ENCODE results near the gene CEBPE. TPM values are rescaled to one million over a fixed set of nuclear protein-coding genes. Genes with fewer than 3 reads are reported as not detected.
A peak's percentile ranks its signal among the peaks of the same experiment; 100 is the strongest.

CEBPE gene
- total and polyA plus RNA-seq, 7 donors, result 0.03 to 0.22 (median 0.18) TPM; not detected in 3

GRCh38 chr14:23143911-23144310 lies 24.9 kb upstream of the CEBPE start:
- Histone ChIP-seq H3K9me3 (no peaks in the 10 kb centered on the region), H3K4me1 (peaks cover 56% of the 10 kb centered on the region), H3K4me3 (no peak overlapping the region), H3K27ac (peak overlapping the region; percentile 78), H3K36me3 (ENCODE audit: insufficient read depth in 1 of 2, low read depth in 1 of 2) (peaks cover 0 to 48% of the 10 kb centered on the region in 2 donors), H3K27me3 (ENCODE audit: insufficient read depth in 3 of 3, low read length in 2 of 3) (no peaks in the 10 kb centered on the region)
- WGBS, 3 donors, result 54 to 87% (median 72%) methylated on average over 1 of the region's 1 CpG
- DNase-seq (no peak), ATAC-seq (no peak)
- no peak for TF ChIP-seq CTCF (IDR thresholded peaks at IDR 0.05)
- intact Hi-C loops (cut with DNase I), result no loop called here

GRCh38 chr14:23142826-23143225 lies 23.8 kb upstream of the CEBPE start:
- no peak for TF ChIP-seq CTCF (IDR thresholded peaks at IDR 0.05)
- peaks cover 0 to 59% of the 10 kb centered on the region in 2 donors for H3K36me3 ChIP-seq (ENCODE audit: insufficient read depth in 1 of 2, low read depth in 1 of 2)
- no peaks in the 10 kb centered on the region for H3K27me3 ChIP-seq (ENCODE audit: insufficient read depth in 3 of 3, low read length in 2 of 3)
- ATAC-seq (no peak), DNase-seq (no peak)
- intact Hi-C loops (cut with DNase I), result no loop called here
- 81 to 89% (median 87%) methylated on average over 4 of the region's 4 CpGs for WGBS, 3 donors
- no peak overlapping the region for H3K27ac ChIP-seq
- no peak overlapping the region for H3K4me3 ChIP-seq
- peaks cover 53% of the 10 kb centered on the region for H3K4me1 ChIP-seq
- H3K9me3 ChIP-seq, result no peaks in the 10 kb centered on the region

DNA sequence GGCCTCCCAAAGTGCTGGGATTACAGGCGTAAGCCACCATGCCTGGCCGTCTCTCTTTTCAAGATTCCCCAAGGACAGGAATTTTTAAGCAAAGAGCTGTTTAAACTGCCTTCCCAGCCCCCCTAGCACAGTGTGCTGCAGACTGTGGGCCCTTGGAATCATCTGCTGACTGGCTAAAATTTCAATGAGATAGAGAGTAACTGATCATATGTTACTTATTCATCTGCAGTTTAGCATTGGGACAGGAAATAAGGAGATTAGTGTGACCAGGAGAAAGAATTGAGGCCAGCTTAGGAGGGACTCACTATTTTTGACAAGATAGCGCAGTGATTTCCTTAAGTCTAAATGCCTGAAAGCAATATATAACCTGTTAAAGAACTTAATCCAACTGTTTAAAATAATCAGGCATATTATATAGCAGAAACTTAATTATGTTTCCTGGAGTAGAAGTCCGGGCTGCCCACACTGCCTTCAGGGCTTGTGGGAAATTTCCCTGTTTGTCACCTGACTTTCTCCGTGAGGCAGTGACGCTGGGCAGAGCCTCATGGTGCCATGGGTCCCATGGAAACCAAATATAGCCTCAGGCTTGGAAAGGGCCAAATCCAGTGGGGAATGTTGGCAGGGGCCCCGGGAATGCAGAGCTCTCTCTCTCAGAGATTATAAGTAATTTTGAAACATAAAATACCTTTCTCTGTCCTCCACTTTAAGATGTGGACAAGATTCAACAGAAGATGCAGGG lies 22.8 kb upstream of the CEBPE start:
- H3K27me3 ChIP-seq (ENCODE audit: insufficient read depth in 3 of 3, low read length in 2 of 3), result no peaks in the 10 kb centered on the region
- peaks cover 0 to 69% of the 10 kb centered on the region in 2 donors for H3K36me3 ChIP-seq (ENCODE audit: insufficient read depth in 1 of 2, low read depth in 1 of 2)
- intact Hi-C loops (cut with DNase I), result no loop called here
- DNase-seq (peak in 1 of 2 donors; percentile 72), ATAC-seq (peak; percentile 32 to 69 (median 64))
- TF ChIP-seq CTCF (IDR thresholded peaks at IDR 0.05), result no peak
- H3K4me3 ChIP-seq, result no peak overlapping the region
- peaks cover 47% of the 10 kb centered on the region for H3K4me1 ChIP-seq
- no peaks in the 10 kb centered on the region for H3K9me3 ChIP-seq
- H3K27ac ChIP-seq, result peak overlapping the region; percentile 51
- WGBS, 3 donors, result 35 to 44% (median 36%) methylated on average over 7 of the region's 7 CpGs

- WGBS, 3 donors, result 64 to 82% (median 73%) methylated on average over 6 of the region's 6 CpGs
Measured at GRCh38 chr14:23140371-23140770, 21.3 kb upstream of the CEBPE start.

More at GRCh38 chr14:23140371-23140770, 21.3 kb upstream of the CEBPE start:
- Histone ChIP-seq H3K9me3 (no peaks in the 10 kb centered on the region), H3K36me3 (ENCODE audit: insufficient read depth in 1 of 2, low read depth in 1 of 2) (peaks cover 0 to 84% of the 10 kb centered on the region in 2 donors), H3K27ac (no peak overlapping the region), H3K4me1 (peaks cover 33% of the 10 kb centered on the region), H3K27me3 (ENCODE audit: insufficient read depth in 3 of 3, low read length in 2 of 3) (no peaks in the 10 kb centered on the region), H3K4me3 (no peak overlapping the region)
- intact Hi-C loops (cut with DNase I), result no loop called here
- ATAC-seq, result no peak
- no peak for DNase-seq
- no peak for TF ChIP-seq CTCF (IDR thresholded peaks at IDR 0.05)

Measured in psoas muscle (tissue), 8 donors.